GM18498 (cell line): ENCODE data around the gene EPS8L3.
"Not testable (repeated sequence)": the region's sequence is repeated elsewhere in the genome, so short reads cannot be mapped to it uniquely, and the experiment has no call there.

Experiments
- ATAC-seq: cut with Tn5 transposase; IDR thresholded peaks from one replicate; pipeline ENCODE4 v1.9.1; 2021; ENCODE audit warnings: mild to moderate bottlenecking, moderate library complexity; ENCODE audit not compliant: unreplicated experiment

Gene EPS8L3

GRCh38 chr1:109711593-109712320 lies 52.0 kb downstream of the EPS8L3 start, which contains the start of gene GSTM5:
Gene GSTM5 (plus strand): TSS chr1:109712251. CDS start chr1:109712313, 62 bp downstream.
- ATAC-seq: not testable (repeated sequence)

- not testable (repeated sequence) for ATAC-seq
Measured at GRCh38 chr1:109709822-109710221, 53.9 kb downstream of the EPS8L3 start.

GRCh38 chr1:109708949-109709348 lies 54.8 kb downstream of the EPS8L3 start:
- not testable (repeated sequence) for ATAC-seq

GRCh38 chr1:109705411-109705810 lies 58.3 kb downstream of the EPS8L3 start:
- ATAC-seq: no peak

- no peak for ATAC-seq
Measured at GRCh38 chr1:109704173-109704572, 59.5 kb downstream of the EPS8L3 start.

- not testable (repeated sequence) for ATAC-seq
Measured at GRCh38 chr1:109702940-109703339, 60.8 kb downstream of the EPS8L3 start.
